ENCODE measurements around the gene KCNQ2. TPM values are rescaled to one million over a fixed set of nuclear protein-coding genes. Genes with fewer than 3 reads are reported as not detected.

Gene KCNQ2
- total and polyA plus RNA-seq, 9 donors: not detected

DNA sequence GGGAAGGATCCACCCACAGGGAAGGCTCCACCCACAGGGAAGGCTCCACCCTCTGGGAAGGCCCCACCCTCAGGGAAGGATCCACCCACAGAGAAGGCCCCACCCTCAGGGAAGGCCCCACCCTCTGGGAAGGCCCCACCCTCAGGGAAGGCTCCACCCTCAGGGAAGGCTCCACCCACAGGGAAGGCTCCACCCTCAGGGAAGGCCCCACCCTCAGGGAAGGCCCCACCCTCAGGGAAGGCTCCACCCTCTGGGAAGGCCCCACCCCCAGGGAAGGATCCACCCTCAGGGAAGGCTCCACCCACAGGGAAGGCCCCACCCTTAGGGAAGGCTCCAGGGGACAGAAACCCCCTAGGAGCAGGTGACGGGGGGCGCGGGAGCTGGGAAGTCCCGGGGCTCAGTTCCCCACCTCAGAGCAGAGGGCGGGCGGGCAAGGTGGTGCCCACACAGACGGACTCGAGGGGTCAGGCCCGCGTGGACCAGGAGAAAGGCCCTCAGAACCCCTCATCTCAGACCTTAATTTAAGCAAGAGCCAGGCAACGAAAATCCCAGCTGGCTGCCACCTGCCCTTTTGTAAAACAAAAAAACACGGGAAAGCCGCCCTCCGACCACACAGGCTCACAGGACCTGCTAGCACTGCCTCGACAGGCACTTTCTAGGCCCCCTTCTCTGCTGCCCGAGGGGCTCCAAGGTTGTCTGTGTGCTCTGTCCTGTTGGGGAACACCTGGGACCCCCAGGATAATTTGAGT lies 39.7 kb downstream of the KCNQ2 start:
- WGBS, 3 donors: 53 to 69% (median 54%) methylated on average over 16 of the region's 16 CpGs
- H3K4me1 ChIP-seq (ENCODE audit: insufficient read depth): no peaks in the 10 kb centered on the region

GRCh38 chr20:63431944-63432343 lies 40.5 kb downstream of the KCNQ2 start:
- DNase-seq: no peak
- H3K4me1 ChIP-seq (ENCODE audit: insufficient read depth): no peaks in the 10 kb centered on the region
- no peaks in the 10 kb centered on the region for H3K27me3 ChIP-seq
- no peak overlapping the region for H3K4me3 ChIP-seq
- WGBS, 3 donors: 0 to 67% (median 60%) methylated on average over 1 of the region's 1 CpG
- H3K36me3 ChIP-seq: no peaks in the 10 kb centered on the region
- TF ChIP-seq CTCF (IDR thresholded peaks at IDR 0.05) (no peak), EP300 (IDR thresholded peaks at IDR 0.05) (no peak), POLR2A (IDR thresholded peaks at IDR 0.05) (no peak)
- no peaks in the 10 kb centered on the region for H3K9me3 ChIP-seq
- H3K27ac ChIP-seq: no peak overlapping the region
- intact Hi-C loops (cut with DNase I): loop anchor here in 1 of 4 donors (10.0 kb wide), 1 partner anchor 1597 kb away; no protein-coding TSS in a partner anchor

More for the DNA sequence above, 39.7 kb downstream of the KCNQ2 start:
- DNase-seq: no peak
- H3K27ac ChIP-seq: no peak overlapping the region
- TF ChIP-seq EP300 (IDR thresholded peaks at IDR 0.05) (no peak), POLR2A (IDR thresholded peaks at IDR 0.05) (no peak), CTCF (IDR thresholded peaks at IDR 0.05) (no peak)
- H3K27me3 ChIP-seq: no peaks in the 10 kb centered on the region
- no peak overlapping the region for H3K4me3 ChIP-seq
- H3K36me3 ChIP-seq: no peaks in the 10 kb centered on the region
- intact Hi-C loops (cut with DNase I): loop anchor here in 1 of 4 donors (10.0 kb wide), 1 partner anchor 1598 kb away; no protein-coding TSS in a partner anchor
- H3K9me3 ChIP-seq: no peaks in the 10 kb centered on the region

- no peaks in the 10 kb centered on the region for H3K4me1 ChIP-seq (ENCODE audit: insufficient read depth)
- no peak for TF ChIP-seq EP300 (IDR thresholded peaks at IDR 0.05)
- no peak overlapping the region for H3K4me3 ChIP-seq
- no peaks in the 10 kb centered on the region for H3K27me3 ChIP-seq
- DNase-seq: no peak
- H3K9me3 ChIP-seq: no peaks in the 10 kb centered on the region
- WGBS, 3 donors: 79 to 90% (median 86%) methylated on average over 14 of the region's 14 CpGs
- intact Hi-C loops (cut with DNase I): loop anchor here in 1 of 4 donors (10.0 kb wide), 1 partner anchor 1596 kb away; no protein-coding TSS in a partner anchor
- H3K36me3 ChIP-seq: no peaks in the 10 kb centered on the region
- H3K27ac ChIP-seq: no peak overlapping the region
Observed at GRCh38 chr20:63430891-63431290, 41.6 kb downstream of the KCNQ2 start.

DNA sequence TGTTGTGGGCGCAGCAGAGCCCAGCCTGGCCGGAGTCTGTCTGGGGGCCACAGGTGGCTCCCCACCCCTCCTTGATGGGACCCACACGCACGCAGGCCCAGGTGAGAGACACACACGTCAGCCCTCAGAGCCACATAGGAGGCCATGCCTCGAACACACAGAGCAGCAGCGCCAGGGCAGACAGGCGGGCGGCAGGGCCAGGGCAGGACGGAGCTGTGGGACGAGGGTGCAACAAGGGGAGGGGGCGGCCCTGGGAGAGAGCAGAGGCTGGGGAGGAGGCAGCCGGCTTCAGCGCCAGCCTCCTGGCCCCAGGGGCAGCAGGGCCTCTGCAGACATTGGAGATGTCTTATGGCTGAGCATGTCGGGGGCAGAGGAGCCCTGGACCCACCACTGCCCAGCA lies 42.5 kb downstream of the KCNQ2 start:
- intact Hi-C loops (cut with DNase I): loop anchor here in 1 of 4 donors (10.0 kb wide), 1 partner anchor 1595 kb away; no protein-coding TSS in a partner anchor
- Histone ChIP-seq H3K4me3 (no peak overlapping the region), H3K9me3 (no peaks in the 10 kb centered on the region), H3K36me3 (no peaks in the 10 kb centered on the region), H3K27me3 (no peaks in the 10 kb centered on the region), H3K4me1 (ENCODE audit: insufficient read depth) (no peaks in the 10 kb centered on the region), H3K27ac (no peak overlapping the region)
- 74 to 86% (median 80%) methylated on average over 15 of the region's 15 CpGs for WGBS, 3 donors
- DNase-seq: no peak
- TF ChIP-seq EP300 (IDR thresholded peaks at IDR 0.05) (no peak), CTCF (IDR thresholded peaks at IDR 0.05) (no peak), POLR2A (IDR thresholded peaks at IDR 0.05) (no peak)

Measured in ovary (tissue), 9 donors.